ENCODE results near the gene FASTK. TPM values are rescaled to one million over a fixed set of nuclear protein-coding genes. Genes with fewer than 3 reads are reported as not detected.

The FASTK gene
- total RNA-seq, 2 experiments from 2014 or later = 70.0 to 72.7 TPM

- Mint-ChIP-seq H3K36me3 (ENCODE audit: low read depth) (no peaks in the 10 kb centered on the region), H3K27ac (no peak overlapping the region), H3K27me3 (no peaks in the 10 kb centered on the region), H3K9me3 (no peaks in the 10 kb centered on the region), H3K4me1 (no peaks in the 10 kb centered on the region), H3K4me3 (no peak overlapping the region)
- no peak for DNase-seq
- ChIA-PET CTCF (interaction anchor here (0.7 to 1.6 kb wide), 3 partner anchors 14 to 86 kb away, joined by 3 to 7 read pairs (median 5); partner anchors contain the start of gene ABCB8), POLR2A (interaction anchor here (1.2 to 1.3 kb wide), 2 partner anchors 12 to 16 kb away, joined by 4 read pairs; no protein-coding TSS in a partner anchor)
Observed at GRCh38 chr7:151103973-151104372, 23.4 kb upstream of the FASTK start.

GRCh38 chr7:151102991-151103390, 22.4 kb upstream of the FASTK start:
- no peaks in the 10 kb centered on the region for H3K27me3 Mint-ChIP-seq
- CTCF ChIA-PET = interaction anchor here (0.9 kb wide), 1 partner anchor 74 kb away, joined by 5 read pairs; the partner anchor contains the start of gene ABCB8
- POLR2A ChIA-PET = interaction anchor here (1.3 kb wide), 1 partner anchor 13 kb away, joined by 4 read pairs; no protein-coding TSS in a partner anchor

GRCh38 chr7:151101621-151102396, 21.2 kb upstream of the FASTK start:
- no peak for DNase-seq
- no peaks in the 10 kb centered on the region for H3K9me3 Mint-ChIP-seq
- CTCF ChIA-PET = no interaction called here
- no peaks in the 10 kb centered on the region for H3K27me3 Mint-ChIP-seq
- H3K4me1 Mint-ChIP-seq = no peaks in the 10 kb centered on the region
- H3K27ac Mint-ChIP-seq = no peak overlapping the region
- H3K36me3 Mint-ChIP-seq (ENCODE audit: low read depth) = no peaks in the 10 kb centered on the region
- POLR2A ChIA-PET = no interaction called here
- no peak overlapping the region for H3K4me3 Mint-ChIP-seq

More at GRCh38 chr7:151102991-151103390, 22.4 kb upstream of the FASTK start:
- Mint-ChIP-seq H3K9me3 (no peaks in the 10 kb centered on the region), H3K36me3 (ENCODE audit: low read depth) (no peaks in the 10 kb centered on the region), H3K4me1 (no peaks in the 10 kb centered on the region), H3K4me3 (no peak overlapping the region), H3K27ac (no peak overlapping the region)
- DNase-seq = no peak

- DNase-seq = no peak
- H3K27ac Mint-ChIP-seq = no peak overlapping the region
- CTCF ChIA-PET = no interaction called here
- no peaks in the 10 kb centered on the region for H3K36me3 Mint-ChIP-seq (ENCODE audit: low read depth)
- no peaks in the 10 kb centered on the region for H3K9me3 Mint-ChIP-seq
- H3K4me1 Mint-ChIP-seq = peaks cover 3% of the 10 kb centered on the region
- no peaks in the 10 kb centered on the region for H3K27me3 Mint-ChIP-seq
- H3K4me3 Mint-ChIP-seq = no peak overlapping the region
- POLR2A ChIA-PET = no interaction called here
Observed at GRCh38 chr7:151100921-151101320, 20.3 kb upstream of the FASTK start.

- H3K4me1 Mint-ChIP-seq = peaks cover 5% of the 10 kb centered on the region
- no peaks in the 10 kb centered on the region for H3K27me3 Mint-ChIP-seq
- POLR2A ChIA-PET = no interaction called here
- H3K4me3 Mint-ChIP-seq = no peak overlapping the region
- no peaks in the 10 kb centered on the region for H3K36me3 Mint-ChIP-seq (ENCODE audit: low read depth)
- no peaks in the 10 kb centered on the region for H3K9me3 Mint-ChIP-seq
- CTCF ChIA-PET = interaction anchor here (0.6 kb wide), 1 partner anchor 334 kb away, joined by 7 read pairs; no protein-coding TSS in a partner anchor
- no peak for DNase-seq
- H3K27ac Mint-ChIP-seq = no peak overlapping the region
Observed at GRCh38 chr7:151099486-151100211, 19.0 kb upstream of the FASTK start.

- H3K4me3 Mint-ChIP-seq = no peak overlapping the region
- H3K9me3 Mint-ChIP-seq = no peaks in the 10 kb centered on the region
- ChIA-PET CTCF (interaction anchor here (0.7 to 1.8 kb wide), 3 partner anchors 11 to 131 kb away, joined by 3 to 9 read pairs (median 5); partner anchors contain the start of genes ABCB8 and ABCF2), POLR2A (interaction anchor here (1.5 kb wide), 1 partner anchor 34 kb away, joined by 3 read pairs; no protein-coding TSS in a partner anchor)
- peaks cover 13% of the 10 kb centered on the region for H3K4me1 Mint-ChIP-seq
- DNase-seq = no peak
- H3K27ac Mint-ChIP-seq = peak overlapping the region; percentile 65
- H3K36me3 Mint-ChIP-seq (ENCODE audit: low read depth) = no peaks in the 10 kb centered on the region
- no peaks in the 10 kb centered on the region for H3K27me3 Mint-ChIP-seq
Observed at GRCh38 chr7:151095828-151096475, 15.3 kb upstream of the FASTK start.

GRCh38 chr7:151095123-151095797, 14.7 kb upstream of the FASTK start:
- Mint-ChIP-seq H3K27ac (no peak overlapping the region), H3K9me3 (no peaks in the 10 kb centered on the region), H3K4me3 (no peak overlapping the region), H3K4me1 (peaks cover 13% of the 10 kb centered on the region), H3K27me3 (no peaks in the 10 kb centered on the region), H3K36me3 (ENCODE audit: low read depth) (no peaks in the 10 kb centered on the region)
- ChIA-PET CTCF (interaction anchor here (0.7 to 1.8 kb wide), 6 partner anchors 10 to 1383 kb away, joined by 3 to 9 read pairs (median 4); partner anchors contain the start of genes ABCB8 and ABCF2), POLR2A (interaction anchor here (1.5 kb wide), 1 partner anchor 33 kb away, joined by 3 read pairs; no protein-coding TSS in a partner anchor)
- DNase-seq = no peak

- no peak for DNase-seq
- H3K4me1 Mint-ChIP-seq = peaks cover 13% of the 10 kb centered on the region
- no peak overlapping the region for H3K4me3 Mint-ChIP-seq
- ChIA-PET CTCF (interaction anchor here (0.7 to 1.8 kb wide), 4 partner anchors 9 to 1382 kb away, joined by 3 to 6 read pairs (median 4); no protein-coding TSS in a partner anchor), POLR2A (interaction anchor here (1.5 kb wide), 1 partner anchor 32 kb away, joined by 3 read pairs; no protein-coding TSS in a partner anchor)
- H3K27me3 Mint-ChIP-seq = no peaks in the 10 kb centered on the region
- no peak overlapping the region for H3K27ac Mint-ChIP-seq
- no peaks in the 10 kb centered on the region for H3K36me3 Mint-ChIP-seq (ENCODE audit: low read depth)
- H3K9me3 Mint-ChIP-seq = no peaks in the 10 kb centered on the region
Observed at GRCh38 chr7:151094675-151095074, 14.1 kb upstream of the FASTK start.

GRCh38 chr7:151093748-151094147, 13.1 kb upstream of the FASTK start:
- POLR2A ChIA-PET = no interaction called here
- CTCF ChIA-PET = interaction anchor here (1.4 to 1.8 kb wide), 2 partner anchors 9 to 27 kb away, joined by 3 to 5 read pairs; no protein-coding TSS in a partner anchor
- Mint-ChIP-seq H3K27me3 (no peaks in the 10 kb centered on the region), H3K4me3 (no peak overlapping the region), H3K4me1 (peaks cover 18% of the 10 kb centered on the region), H3K9me3 (no peaks in the 10 kb centered on the region), H3K36me3 (ENCODE audit: low read depth) (no peaks in the 10 kb centered on the region), H3K27ac (no peak overlapping the region)
- no peak for DNase-seq

- Mint-ChIP-seq H3K9me3 (no peaks in the 10 kb centered on the region), H3K27me3 (no peaks in the 10 kb centered on the region), H3K4me3 (no peak overlapping the region), H3K4me1 (peaks cover 22% of the 10 kb centered on the region), H3K27ac (no peak overlapping the region), H3K36me3 (ENCODE audit: low read depth) (no peaks in the 10 kb centered on the region)
- DNase-seq = no peak
- ChIA-PET CTCF (interaction anchor here (0.7 to 1.0 kb wide), 4 partner anchors 19 to 219 kb away, joined by 3 to 6 read pairs (median 3); partner anchors contain the start of gene ABCB8), POLR2A (no interaction called here)
Observed at GRCh38 chr7:151091988-151092387, 11.4 kb upstream of the FASTK start.

- POLR2A ChIA-PET = no interaction called here
- Mint-ChIP-seq H3K4me3 (peak overlapping the region; percentile 1), H3K27ac (no peak overlapping the region)
Observed at GRCh38 chr7:151091431-151091830, 10.8 kb upstream of the FASTK start.

GRCh38 chr7:151091003-151091402, 10.4 kb upstream of the FASTK start:
- H3K27ac Mint-ChIP-seq = no peak overlapping the region
- DNase-seq = no peak
- ChIA-PET CTCF (interaction anchor here (0.8 to 1.0 kb wide), 2 partner anchors 20 to 220 kb away, joined by 3 read pairs; no protein-coding TSS in a partner anchor), POLR2A (no interaction called here)
- no peaks in the 10 kb centered on the region for H3K36me3 Mint-ChIP-seq (ENCODE audit: low read depth)
- no peaks in the 10 kb centered on the region for H3K27me3 Mint-ChIP-seq
- no peaks in the 10 kb centered on the region for H3K9me3 Mint-ChIP-seq
- no peak overlapping the region for H3K4me3 Mint-ChIP-seq
- peaks cover 20% of the 10 kb centered on the region for H3K4me1 Mint-ChIP-seq

More at GRCh38 chr7:151091431-151091830, 10.8 kb upstream of the FASTK start:
- Mint-ChIP-seq H3K27me3 (no peaks in the 10 kb centered on the region), H3K9me3 (no peaks in the 10 kb centered on the region), H3K4me1 (peaks cover 22% of the 10 kb centered on the region), H3K36me3 (ENCODE audit: low read depth) (no peaks in the 10 kb centered on the region)
- peak; percentile 47 for DNase-seq
- CTCF ChIA-PET = interaction anchor here (0.7 to 1.0 kb wide), 3 partner anchors 19 to 220 kb away, joined by 3 to 6 read pairs (median 3); no protein-coding TSS in a partner anchor
